ENCODE results near the gene TBXA2R. TPM values are rescaled to one million over a fixed set of nuclear protein-coding genes. Genes with fewer than 3 reads are reported as not detected.

Gene TBXA2R
- total and polyA plus RNA-seq, 2 experiments from 2014 or later: 0.42 to 0.73 TPM

GRCh38 chr19:3618811-3619630, 12.3 kb upstream of the TBXA2R start (continued):
- TF ChIP-seq, protein P1, sequence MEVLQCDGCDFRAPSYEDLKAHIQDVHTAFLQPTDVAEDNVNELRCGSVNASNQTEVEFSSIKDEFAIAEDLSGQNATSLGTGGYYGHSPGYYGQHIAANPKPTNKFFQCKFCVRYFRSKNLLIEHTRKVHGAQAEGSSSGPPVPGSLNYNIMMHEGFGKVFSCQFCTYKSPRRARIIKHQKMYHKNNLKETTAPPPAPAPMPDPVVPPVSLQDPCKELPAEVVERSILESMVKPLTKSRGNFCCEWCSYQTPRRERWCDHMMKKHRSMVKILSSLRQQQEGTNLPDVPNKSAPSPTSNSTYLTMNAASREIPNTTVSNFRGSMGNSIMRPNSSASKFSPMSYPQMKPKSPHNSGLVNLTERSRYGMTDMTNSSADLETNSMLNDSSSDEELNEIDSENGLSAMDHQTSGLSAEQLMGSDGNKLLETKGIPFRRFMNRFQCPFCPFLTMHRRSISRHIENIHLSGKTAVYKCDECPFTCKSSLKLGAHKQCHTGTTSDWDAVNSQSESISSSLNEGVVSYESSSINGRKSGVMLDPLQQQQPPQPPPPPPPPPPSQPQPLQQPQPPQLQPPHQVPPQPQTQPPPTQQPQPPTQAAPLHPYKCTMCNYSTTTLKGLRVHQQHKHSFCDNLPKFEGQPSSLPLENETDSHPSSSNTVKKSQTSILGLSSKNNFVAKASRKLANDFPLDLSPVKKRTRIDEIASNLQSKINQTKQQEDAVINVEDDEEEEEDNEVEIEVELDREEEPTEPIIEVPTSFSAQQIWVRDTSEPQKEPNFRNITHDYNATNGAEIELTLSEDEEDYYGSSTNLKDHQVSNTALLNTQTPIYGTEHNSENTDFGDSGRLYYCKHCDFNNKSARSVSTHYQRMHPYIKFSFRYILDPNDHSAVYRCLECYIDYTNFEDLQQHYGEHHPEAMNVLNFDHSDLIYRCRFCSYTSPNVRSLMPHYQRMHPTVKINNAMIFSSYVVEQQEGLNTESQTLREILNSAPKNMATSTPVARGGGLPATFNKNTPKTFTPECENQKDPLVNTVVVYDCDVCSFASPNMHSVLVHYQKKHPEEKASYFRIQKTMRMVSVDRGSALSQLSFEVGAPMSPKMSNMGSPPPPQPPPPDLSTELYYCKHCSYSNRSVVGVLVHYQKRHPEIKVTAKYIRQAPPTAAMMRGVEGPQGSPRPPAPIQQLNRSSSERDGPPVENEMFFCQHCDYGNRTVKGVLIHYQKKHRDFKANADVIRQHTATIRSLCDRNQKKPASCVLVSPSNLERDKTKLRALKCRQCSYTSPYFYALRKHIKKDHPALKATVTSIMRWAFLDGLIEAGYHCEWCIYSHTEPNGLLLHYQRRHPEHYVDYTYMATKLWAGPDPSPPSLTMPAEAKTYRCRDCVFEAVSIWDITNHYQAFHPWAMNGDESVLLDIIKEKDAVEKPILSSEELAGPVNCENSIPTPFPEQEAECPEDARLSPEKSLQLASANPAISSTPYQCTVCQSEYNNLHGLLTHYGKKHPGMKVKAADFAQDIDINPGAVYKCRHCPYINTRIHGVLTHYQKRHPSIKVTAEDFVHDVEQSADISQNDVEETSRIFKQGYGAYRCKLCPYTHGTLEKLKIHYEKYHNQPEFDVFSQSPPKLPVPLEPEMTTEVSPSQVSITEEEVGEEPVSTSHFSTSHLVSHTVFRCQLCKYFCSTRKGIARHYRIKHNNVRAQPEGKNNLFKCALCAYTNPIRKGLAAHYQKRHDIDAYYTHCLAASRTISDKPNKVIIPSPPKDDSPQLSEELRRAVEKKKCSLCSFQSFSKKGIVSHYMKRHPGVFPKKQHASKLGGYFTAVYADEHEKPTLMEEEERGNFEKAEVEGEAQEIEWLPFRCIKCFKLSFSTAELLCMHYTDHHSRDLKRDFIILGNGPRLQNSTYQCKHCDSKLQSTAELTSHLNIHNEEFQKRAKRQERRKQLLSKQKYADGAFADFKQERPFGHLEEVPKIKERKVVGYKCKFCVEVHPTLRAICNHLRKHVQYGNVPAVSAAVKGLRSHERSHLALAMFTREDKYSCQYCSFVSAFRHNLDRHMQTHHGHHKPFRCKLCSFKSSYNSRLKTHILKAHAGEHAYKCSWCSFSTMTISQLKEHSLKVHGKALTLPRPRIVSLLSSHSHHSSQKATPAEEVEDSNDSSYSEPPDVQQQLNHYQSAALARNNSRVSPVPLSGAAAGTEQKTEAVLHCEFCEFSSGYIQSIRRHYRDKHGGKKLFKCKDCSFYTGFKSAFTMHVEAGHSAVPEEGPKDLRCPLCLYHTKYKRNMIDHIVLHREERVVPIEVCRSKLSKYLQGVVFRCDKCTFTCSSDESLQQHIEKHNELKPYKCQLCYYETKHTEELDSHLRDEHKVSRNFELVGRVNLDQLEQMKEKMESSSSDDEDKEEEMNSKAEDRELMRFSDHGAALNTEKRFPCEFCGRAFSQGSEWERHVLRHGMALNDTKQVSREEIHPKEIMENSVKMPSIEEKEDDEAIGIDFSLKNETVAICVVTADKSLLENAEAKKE (CRISPR knock-in tag; IDR thresholded peaks at IDR 0.05): no peak
- TF ChIP-seq ZNF114 (CRISPR knock-in tag; IDR thresholded peaks at IDR 0.05): no peak
- no peak for TF ChIP-seq JUNB (IDR thresholded peaks at IDR 0.05; ENCODE audit: unreplicated experiment)
- no peak for TF ChIP-seq CREB1 (CRISPR knock-in tag; IDR thresholded peaks at IDR 0.05; ENCODE audit: low read depth)
- no peak for TF ChIP-seq STAT1 (IDR thresholded peaks at IDR 0.05; ENCODE audit: unreplicated experiment)
- TF ChIP-seq, protein P2, sequence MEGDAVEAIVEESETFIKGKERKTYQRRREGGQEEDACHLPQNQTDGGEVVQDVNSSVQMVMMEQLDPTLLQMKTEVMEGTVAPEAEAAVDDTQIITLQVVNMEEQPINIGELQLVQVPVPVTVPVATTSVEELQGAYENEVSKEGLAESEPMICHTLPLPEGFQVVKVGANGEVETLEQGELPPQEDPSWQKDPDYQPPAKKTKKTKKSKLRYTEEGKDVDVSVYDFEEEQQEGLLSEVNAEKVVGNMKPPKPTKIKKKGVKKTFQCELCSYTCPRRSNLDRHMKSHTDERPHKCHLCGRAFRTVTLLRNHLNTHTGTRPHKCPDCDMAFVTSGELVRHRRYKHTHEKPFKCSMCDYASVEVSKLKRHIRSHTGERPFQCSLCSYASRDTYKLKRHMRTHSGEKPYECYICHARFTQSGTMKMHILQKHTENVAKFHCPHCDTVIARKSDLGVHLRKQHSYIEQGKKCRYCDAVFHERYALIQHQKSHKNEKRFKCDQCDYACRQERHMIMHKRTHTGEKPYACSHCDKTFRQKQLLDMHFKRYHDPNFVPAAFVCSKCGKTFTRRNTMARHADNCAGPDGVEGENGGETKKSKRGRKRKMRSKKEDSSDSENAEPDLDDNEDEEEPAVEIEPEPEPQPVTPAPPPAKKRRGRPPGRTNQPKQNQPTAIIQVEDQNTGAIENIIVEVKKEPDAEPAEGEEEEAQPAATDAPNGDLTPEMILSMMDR (conservative IDR thresholded peaks at IDR 0.05; ENCODE audit: low read depth in 2 of 2): no peak; a peak in 1 of 4 replicates
- no peak for TF ChIP-seq POLR2AphosphoS5 (IDR thresholded peaks at IDR 0.05; ENCODE audit: low read depth)
- no peak for TF ChIP-seq NANOG (IDR thresholded peaks at IDR 0.05; ENCODE audit: borderline replicate concordance)

All from GM23338 (cell line).